ENCODE results near the gene HS2ST1. TPM values are rescaled to one million over a fixed set of nuclear protein-coding genes. Genes with fewer than 3 reads are reported as not detected.

The HS2ST1 gene
- polyA plus RNA-seq, 10 donors: 18.6 to 26.9 (median 22.6) TPM

GRCh38 chr1:87159378-87159915 lies 245.0 kb downstream of the HS2ST1 start:
- no peak for DNase-seq

Other genes with a start within 250 kb of the HS2ST1 start
- 100 to 1,000 TPM; 110 to 203 (median 161) TPM for gene SH3GLB1, start 210.1 kb upstream of the HS2ST1 start, polyA plus RNA-seq (ENCODE audit: insufficient read length in 10 of 10)
- gene SELENOF, start 509 bp upstream of the HS2ST1 start, polyA plus RNA-seq (ENCODE audit: insufficient read length in 10 of 10): 100 to 1,000 TPM; 137 to 189 (median 160) TPM

Measured in muscle of back (tissue), 11 donors.